Lower leg skin (tissue), 3 donors: Measurements from ENCODE around the gene CYP4F2.

Source experiments
- CTCF ChIP-seq, 3 donors: fragments of 450-650 bp; IDR thresholded peaks; one replicate each; pipeline ENCODE4 v1.5.1; 2016; ENCODE audit warnings: antibody characterized with exemption in 3 of 3, mild to moderate bottlenecking in 3 of 3, moderate library complexity in 2 of 3
- POLR2A ChIP-seq, 2 donors: fragments of 450-650 bp; IDR thresholded peaks; one replicate each; pipeline ENCODE4 v1.6.1; 2016 to 2017; ENCODE audit warnings: antibody characterized with exemption in 2 of 2, mild to moderate bottlenecking in 1 of 2, moderate library complexity in 1 of 2

GRCh38 chr19:15928321-15928720, 30.4 kb upstream of the CYP4F2 start:
- no peak for TF ChIP-seq POLR2A (IDR thresholded peaks at IDR 0.05)
- TF ChIP-seq CTCF (IDR thresholded peaks at IDR 0.05), result no peak
